ENCODE results near the gene PLXNA4.

Gene PLXNA4

GRCh38 chr7:132393789-132394261 lies 182.4 kb downstream of the PLXNA4 start:
- POLR2A ChIA-PET = no interaction called here
- CTCF ChIA-PET = interaction anchor here (1.0 to 1.7 kb wide), 3 partner anchors 54 to 186 kb away, joined by 3 to 7 read pairs (median 3); no protein-coding TSS in a partner anchor
- no peak overlapping the region for H3K27ac ChIP-seq (ENCODE audit: extremely low read depth, low read depth, low read length)
- no peak overlapping the region for H3K4me3 ChIP-seq (ENCODE audit: low read depth, low read length)
- no peaks in the 10 kb centered on the region for H3K36me3 ChIP-seq (ENCODE audit: control insufficient read depth in 2 of 2, insufficient read depth in 1 of 2, low read length in 2 of 2)
- TF ChIP-seq ZNF221 (tag by site-specific recombination; IDR thresholded peaks at IDR 0.05; ENCODE audit: borderline replicate concordance) (no peak), ZNF140 (tag by site-specific recombination; IDR thresholded peaks at IDR 0.05) (no peak), MYNN (tag by site-specific recombination; IDR thresholded peaks at IDR 0.05; ENCODE audit: borderline replicate concordance) (no peak), ZNF747 (tag by site-specific recombination; IDR thresholded peaks at IDR 0.05) (no peak), HOXD13 (CRISPR knock-in tag; IDR thresholded peaks at IDR 0.05; ENCODE audit: borderline replicate concordance) (no peak), ZNF19 (tag by site-specific recombination; IDR thresholded peaks at IDR 0.05; ENCODE audit: low read depth) (no peak), ZBTB26 (tag by site-specific recombination; optimal IDR thresholded peaks at IDR 0.05) (no peak), INSM2 (tag by site-specific recombination; IDR thresholded peaks at IDR 0.05) (no peak), ZEB2 (tag by site-specific recombination; IDR thresholded peaks at IDR 0.05) (no peak), KLF10 (tag by site-specific recombination; IDR thresholded peaks at IDR 0.05) (no peak), ZNF677 (tag by site-specific recombination; IDR thresholded peaks at IDR 0.05) (no peak)
- no peaks in the 10 kb centered on the region for H3K4me1 ChIP-seq (ENCODE audit: control insufficient read depth, insufficient read depth, low read length)
- no peaks in the 10 kb centered on the region for H3K9me3 ChIP-seq (ENCODE audit: control insufficient read depth, insufficient read depth, low read depth, low read length)

GRCh38 chr7:132392713-132393112 lies 183.6 kb downstream of the PLXNA4 start:
- Histone ChIP-seq H3K4me3 (ENCODE audit: low read depth, low read length) (no peak overlapping the region), H3K4me1 (ENCODE audit: control insufficient read depth, insufficient read depth, low read length) (no peaks in the 10 kb centered on the region), H3K36me3 (ENCODE audit: control insufficient read depth in 2 of 2, insufficient read depth in 1 of 2, low read length in 2 of 2) (no peaks in the 10 kb centered on the region), H3K27ac (ENCODE audit: extremely low read depth, low read depth, low read length) (no peak overlapping the region), H3K9me3 (ENCODE audit: control insufficient read depth, insufficient read depth, low read depth, low read length) (no peaks in the 10 kb centered on the region)
- CTCF ChIA-PET = interaction anchor here (1.1 kb wide), 1 partner anchor 74 kb away, joined by 4 read pairs; no protein-coding TSS in a partner anchor
- POLR2A ChIA-PET = no interaction called here
- TF ChIP-seq ZNF449 (tag by site-specific recombination; IDR thresholded peaks at IDR 0.05) = no peak
- no peak for TF ChIP-seq KLF1 (tag by site-specific recombination; IDR thresholded peaks at IDR 0.05)
- no peak for TF ChIP-seq ZNF202 (tag by site-specific recombination; IDR thresholded peaks at IDR 0.05; ENCODE audit: borderline replicate concordance)
- no peak for TF ChIP-seq CTCF (tag by site-specific recombination; IDR thresholded peaks at IDR 0.05)
- TF ChIP-seq ZSCAN30 (tag by site-specific recombination; IDR thresholded peaks at IDR 0.05) = no peak
- TF ChIP-seq ZNF221 (tag by site-specific recombination; IDR thresholded peaks at IDR 0.05; ENCODE audit: borderline replicate concordance) = no peak
- TF ChIP-seq ZNF292 (tag by site-specific recombination; IDR thresholded peaks at IDR 0.05; ENCODE audit: borderline replicate concordance, low read depth) = no peak
- TF ChIP-seq GFI1B (tag by site-specific recombination; IDR thresholded peaks at IDR 0.05) = no peak
- TF ChIP-seq ZSCAN23 (tag by site-specific recombination; IDR thresholded peaks at IDR 0.05) = no peak
- no peak for TF ChIP-seq ZNF184 (tag by site-specific recombination; IDR thresholded peaks at IDR 0.05)
- TF ChIP-seq ZNF157 (tag by site-specific recombination; IDR thresholded peaks at IDR 0.05) = no peak
- TF ChIP-seq ZNF585B (tag by site-specific recombination; IDR thresholded peaks at IDR 0.05) = no peak
- TF ChIP-seq SP3 (tag by site-specific recombination; IDR thresholded peaks at IDR 0.05) = no peak
- TF ChIP-seq PRDM2 (tag by site-specific recombination; IDR thresholded peaks at IDR 0.05; ENCODE audit: borderline replicate concordance) = no peak

All from HEK293 (cell line).